Stimulated activated naive CD4-positive, alpha-beta T cell (primary cell): Measurements from ENCODE around the gene MSRB3.

Source experiments
- DNase-seq, 6 experiments: peaks; one replicate each; lab custom pipeline; 2025; lab: John Stamatoyannopoulos, UW

Gene MSRB3

GRCh38 chr12:65392491-65392890, 114.0 kb downstream of the MSRB3 start:
- no peak for DNase-seq

GRCh38 chr12:65403188-65403587, 124.7 kb downstream of the MSRB3 start:
- DNase-seq: no peak

DNA sequence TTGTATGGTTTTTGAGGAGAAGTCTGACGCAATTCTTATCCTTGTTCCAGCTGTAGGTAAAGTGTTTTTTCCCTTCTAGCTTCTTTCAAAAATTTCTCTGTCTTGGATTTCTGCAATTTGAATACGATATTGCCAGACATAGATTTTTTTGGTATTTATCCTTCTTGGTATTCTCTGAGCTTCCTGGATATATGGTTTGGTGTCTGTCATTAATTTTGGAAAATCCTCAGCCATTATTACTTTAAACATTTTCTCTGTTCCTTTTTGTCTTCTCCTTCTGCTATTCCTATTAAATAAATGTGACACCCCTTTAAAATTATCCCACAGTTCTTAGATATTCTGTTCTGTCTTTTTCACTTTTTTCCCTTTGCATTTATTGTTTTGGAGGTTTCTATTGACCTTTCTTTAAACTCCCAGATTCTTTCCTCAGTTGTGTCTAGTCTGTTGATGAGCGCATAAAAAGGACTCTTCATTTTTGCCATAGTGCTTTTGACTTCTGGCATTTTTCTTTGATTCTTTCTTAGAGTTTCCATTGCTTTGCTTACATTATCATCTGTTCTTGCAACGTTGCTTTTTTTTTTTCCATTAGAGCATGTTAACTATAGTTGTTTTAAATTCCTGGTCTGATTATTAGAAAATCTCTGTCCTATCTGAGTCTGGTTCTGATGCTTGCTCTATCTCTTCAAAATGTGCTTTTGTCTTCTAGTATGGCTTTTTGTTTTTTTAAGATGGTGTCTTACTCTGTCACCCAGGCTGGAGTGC, 129.1 kb downstream of the MSRB3 start:
- no peak for DNase-seq

- DNase-seq: no peak
Measured at GRCh38 chr12:65408441-65408840, 130.0 kb downstream of the MSRB3 start.

DNA sequence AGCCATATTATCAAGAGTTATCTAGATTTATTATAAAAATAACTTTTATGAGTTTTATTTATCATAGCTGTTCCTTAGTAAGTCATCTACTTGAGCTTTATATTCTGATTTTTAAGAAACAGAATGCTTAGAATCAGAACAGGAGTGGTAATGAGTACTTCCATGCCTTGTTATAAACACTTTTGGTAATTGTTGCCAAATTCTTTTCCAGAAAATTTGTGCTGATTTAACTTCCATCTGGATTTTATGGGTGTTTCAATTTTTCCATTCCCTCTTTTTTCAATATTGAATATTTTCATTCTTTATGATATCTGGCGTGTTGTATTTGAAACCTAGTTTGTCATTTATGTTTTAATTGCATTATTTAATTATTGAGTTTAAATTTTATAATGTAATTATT, 131.2 kb downstream of the MSRB3 start:
- no peak for DNase-seq

DNA sequence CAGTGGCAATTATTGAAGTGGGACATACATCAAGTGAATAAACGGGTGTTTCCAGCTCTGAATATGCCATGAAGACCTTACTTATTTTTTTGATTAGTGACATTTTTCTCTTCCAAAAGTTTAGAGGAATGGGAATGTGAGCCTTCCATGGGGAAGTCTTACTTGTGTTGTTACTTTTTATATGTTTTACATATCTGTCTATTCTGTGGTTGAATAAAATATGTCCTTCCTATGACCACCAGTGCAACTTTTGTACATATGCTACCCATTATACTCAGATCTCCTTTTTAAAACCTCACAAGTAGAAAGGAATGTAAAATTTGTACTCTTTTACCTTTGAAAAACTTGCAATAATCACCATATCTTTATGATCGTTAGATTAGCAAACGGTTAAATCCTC, 132.7 kb downstream of the MSRB3 start:
- no peak for DNase-seq

DNA sequence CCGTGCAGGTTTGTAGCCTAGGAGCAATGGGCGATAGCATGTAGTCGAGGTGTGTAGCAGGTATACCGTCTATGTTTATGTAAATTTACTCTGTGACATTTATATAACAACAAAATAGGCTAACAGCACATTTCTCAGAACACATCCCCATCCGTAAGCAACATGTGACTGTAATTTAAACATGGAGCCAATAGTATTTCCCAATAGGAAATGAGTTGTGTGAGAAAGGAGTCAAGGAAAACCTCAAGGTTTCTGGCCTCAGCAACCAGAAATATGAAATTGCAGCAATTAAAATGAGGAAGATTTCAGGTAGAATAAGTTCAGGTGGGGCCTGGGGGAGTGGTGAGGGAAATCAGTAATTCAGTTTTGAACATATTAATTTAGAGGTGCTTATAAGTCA, 136.0 kb downstream of the MSRB3 start:
- DNase-seq: no peak

GRCh38 chr12:65415826-65416225, 137.3 kb downstream of the MSRB3 start:
- no peak for DNase-seq

DNA sequence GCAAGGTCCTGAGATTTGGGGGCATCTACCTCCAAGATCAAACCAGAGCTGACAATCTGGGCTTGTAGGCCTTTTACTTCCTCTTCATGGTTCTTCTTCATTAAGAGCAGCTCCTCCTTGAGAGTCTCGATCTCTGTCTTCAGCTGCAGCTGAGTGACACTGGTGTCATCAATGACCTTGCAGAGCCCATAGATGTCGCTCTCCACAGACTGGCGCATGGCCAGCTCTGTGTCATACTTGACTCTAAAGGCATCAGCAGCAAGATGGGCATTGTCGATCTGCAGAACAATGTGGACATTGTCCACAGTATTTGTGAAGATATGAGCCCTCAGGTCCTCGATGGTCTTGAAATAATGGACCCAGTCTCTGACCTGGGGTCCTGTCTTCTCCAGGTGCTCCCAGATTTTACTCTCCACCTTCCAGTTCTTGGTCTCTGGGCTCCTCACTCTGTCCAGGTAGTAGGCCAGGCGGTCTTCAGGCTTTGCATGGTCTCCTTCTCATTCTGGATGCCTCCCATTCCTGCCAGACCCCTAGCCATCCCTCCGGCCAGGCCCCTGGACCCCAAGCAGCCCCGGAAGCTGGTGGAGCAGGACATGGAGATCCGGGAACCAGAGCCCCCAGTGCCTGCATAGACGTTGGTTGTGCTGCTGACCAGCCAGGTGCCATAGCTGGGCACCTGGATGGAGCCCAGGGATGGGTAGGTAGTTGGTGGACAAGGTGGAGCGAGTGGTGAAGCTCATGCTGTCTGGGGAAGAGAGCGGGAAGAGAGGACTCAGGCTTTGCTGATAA, 141.0 kb downstream of the MSRB3 start:
- no peak for DNase-seq

DNA sequence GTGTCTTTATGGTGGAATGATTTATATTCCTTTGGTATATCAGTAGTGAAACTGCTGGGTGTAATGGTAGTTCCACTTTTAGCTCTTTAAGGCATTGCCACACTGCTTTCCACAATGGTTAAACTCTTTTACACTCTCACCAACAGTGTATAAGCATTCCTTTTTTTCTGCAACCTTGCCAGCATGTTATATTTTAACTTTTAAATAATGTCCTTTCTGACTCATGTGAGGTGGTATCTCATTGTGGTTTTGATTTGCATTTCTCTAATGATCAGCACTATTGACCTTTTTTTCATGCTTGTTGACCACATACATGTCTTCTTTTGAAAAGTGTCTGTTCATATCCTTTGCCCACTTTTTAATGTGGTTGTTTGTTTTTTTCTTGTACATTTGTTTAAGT, 142.5 kb downstream of the MSRB3 start:
- no peak for DNase-seq

- DNase-seq: no peak
Measured at GRCh38 chr12:65427646-65428045, 149.2 kb downstream of the MSRB3 start.

GRCh38 chr12:65430006-65430405, 151.5 kb downstream of the MSRB3 start:
- no peak for DNase-seq

- DNase-seq: no peak
Measured at GRCh38 chr12:65430571-65431306, 152.3 kb downstream of the MSRB3 start.

- DNase-seq: no peak
Measured at GRCh38 chr12:65432114-65432513, 153.6 kb downstream of the MSRB3 start.

DNA sequence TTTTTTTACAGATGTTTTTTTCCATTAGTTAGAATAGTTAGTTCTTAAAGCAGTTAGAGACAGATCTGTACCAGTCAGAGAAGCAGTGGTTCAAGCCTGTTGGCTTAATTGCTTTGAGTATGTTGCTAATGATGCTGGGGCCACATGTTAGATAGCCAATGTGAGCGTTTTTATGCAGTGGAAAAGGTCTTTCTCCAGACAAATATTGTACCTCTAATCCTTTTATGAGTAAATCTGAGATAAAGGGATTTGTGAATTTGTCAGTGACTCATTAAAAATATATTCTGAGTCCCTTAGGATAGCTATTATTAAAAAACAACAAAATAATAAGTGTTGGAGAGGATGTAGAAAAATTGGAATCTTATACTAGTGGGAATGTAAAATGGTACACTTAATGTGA, 154.2 kb downstream of the MSRB3 start:
- no peak for DNase-seq

- DNase-seq: no peak
Measured at GRCh38 chr12:65434737-65435136, 156.3 kb downstream of the MSRB3 start.

DNA sequence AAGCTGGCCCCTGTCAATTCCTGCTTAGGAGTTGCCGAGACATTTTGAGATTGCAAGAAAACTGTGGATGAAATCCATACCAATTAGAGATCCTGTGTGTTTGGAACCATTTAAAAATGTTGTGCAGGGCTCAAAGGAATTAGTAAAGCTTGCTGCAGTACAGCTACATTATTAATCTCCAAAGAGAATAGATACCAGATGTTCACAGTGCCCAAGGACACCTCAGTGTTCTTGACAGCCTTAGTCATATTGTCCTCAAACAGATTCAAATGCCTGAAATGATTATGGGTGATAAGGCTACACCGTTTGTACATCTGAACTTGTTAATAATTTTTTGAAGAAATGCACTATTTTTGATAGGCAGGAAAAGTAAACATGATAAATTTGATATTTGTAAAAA, 164.6 kb downstream of the MSRB3 start:
- DNase-seq: no peak

GRCh38 chr12:65444996-65445395, 166.5 kb downstream of the MSRB3 start:
- no peak for DNase-seq

DNA sequence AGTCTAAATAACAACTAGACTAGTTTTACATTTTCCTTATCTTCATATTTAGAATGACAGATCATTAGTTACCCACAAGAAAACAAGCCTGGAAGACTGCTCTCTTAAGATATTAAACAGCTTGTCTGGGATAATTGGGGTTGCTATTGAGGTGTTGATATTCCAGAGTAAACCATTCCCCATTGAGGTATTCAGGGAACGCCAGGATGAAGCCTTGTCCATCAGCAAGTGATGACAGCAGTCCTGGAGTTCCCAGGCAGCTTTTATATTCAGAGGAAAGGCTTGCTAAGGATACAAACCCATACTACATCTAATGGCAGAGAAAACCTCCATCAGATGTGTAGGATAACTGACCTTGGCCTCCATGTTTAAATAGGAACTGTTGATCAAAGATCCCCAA, 168.4 kb downstream of the MSRB3 start:
- DNase-seq: no peak

GRCh38 chr12:65449400-65449799, 170.9 kb downstream of the MSRB3 start:
- no peak for DNase-seq

- DNase-seq: no peak
Measured at GRCh38 chr12:65450625-65451024, 172.1 kb downstream of the MSRB3 start.

DNA sequence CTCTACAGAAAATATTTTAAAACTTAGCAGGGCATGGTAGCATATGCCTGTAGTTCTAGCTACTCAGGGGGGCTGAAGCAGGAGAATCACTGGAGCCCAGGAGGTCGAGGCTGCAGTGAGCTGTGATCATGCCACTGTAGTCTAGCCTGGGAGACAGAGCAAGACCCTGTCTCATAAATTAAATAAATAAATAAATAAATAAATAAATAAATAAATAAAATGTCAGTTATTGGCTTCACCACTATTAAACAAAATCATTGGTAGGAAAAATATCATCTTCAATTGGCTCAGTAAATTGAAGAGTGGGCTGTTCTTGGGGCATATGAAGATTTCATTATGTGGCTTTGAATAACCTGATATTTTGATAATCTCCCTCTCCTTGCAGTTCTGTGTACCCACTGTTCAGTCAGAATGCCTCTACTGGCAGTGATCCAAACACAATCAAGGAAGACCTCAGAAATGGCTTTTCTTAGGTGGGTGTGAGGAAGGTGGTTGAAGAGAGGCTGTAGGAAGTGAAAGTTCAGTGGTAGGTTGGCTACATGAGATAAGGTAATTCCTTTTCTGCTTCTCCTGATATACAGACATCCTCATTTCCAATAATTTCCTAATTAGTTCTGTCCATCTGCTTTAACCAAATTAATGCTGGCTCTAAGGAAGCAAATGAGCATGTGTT, 175.8 kb downstream of the MSRB3 start:
- DNase-seq: no peak
